Tongue (tissue), 2 donors: ENCODE measurements around the gene ARNT2. TPM values are rescaled to one million over a fixed set of nuclear protein-coding genes. Genes with fewer than 3 reads are reported as not detected.
"Not testable (repeated sequence)": the region's sequence is repeated elsewhere in the genome, so short reads cannot be mapped to it uniquely, and the experiment has no call there.

ENCODE experiments used
- DNase-seq: peaks from one replicate; pipeline ENCODE4 v3.0.0-alpha.2; 2015
- total RNA-seq: library from RNA; depleted of rRNA; stranded (reverse); fragments of >200 nt; gene quantifications from one replicate; pipeline ENCODE4 v1.2.3, GENCODE V29; 2014

ARNT2 gene
- total RNA-seq, 1 donor from 2014 or later: 6.9 TPM

DNA sequence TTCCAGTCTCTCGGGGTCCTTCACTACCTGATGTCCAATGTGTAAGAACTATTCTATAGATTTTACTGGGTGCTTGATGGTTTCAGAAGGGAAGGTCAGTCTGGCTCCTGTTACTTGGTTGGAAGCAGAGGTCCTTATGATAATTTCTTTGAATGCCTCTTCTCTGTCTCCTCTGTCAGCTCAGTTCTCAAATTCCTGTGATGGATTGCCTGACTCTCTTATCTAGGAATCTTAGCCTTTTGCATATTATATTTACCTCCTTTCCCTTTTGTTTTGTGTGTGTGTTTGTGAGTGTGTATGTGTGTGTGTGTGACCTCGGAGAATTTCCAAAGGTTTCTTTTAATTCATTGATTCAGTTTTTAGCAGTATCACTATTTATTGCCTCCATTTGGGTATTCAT is 88.2 kb downstream of the ARNT2 start:
- no peak for DNase-seq

DNA sequence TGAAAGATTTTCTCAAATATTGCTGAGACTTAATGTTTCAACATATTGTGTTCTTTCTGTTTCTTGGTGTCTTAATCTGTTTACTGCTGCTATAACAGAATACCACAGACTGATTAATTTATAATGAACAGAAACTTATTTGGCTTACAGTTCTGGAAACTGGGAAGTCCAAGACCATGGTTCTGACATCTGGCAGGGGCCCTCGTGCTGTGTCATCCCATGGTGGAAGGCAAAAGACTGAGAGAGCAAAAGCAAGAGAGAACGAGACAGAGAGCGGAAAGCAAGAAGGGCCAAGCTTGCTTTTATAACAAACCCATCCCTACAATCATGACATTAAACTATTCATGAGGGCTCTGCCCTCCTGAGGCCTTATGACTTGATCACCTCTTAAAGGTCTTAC is 88.7 kb downstream of the ARNT2 start:
- DNase-seq: no peak

- no peak for DNase-seq
Observed at GRCh38 chr15:80494351-80494751, 90.2 kb downstream of the ARNT2 start.

GRCh38 chr15:80494756-80495155 is 90.6 kb downstream of the ARNT2 start:
- DNase-seq: no peak

DNA sequence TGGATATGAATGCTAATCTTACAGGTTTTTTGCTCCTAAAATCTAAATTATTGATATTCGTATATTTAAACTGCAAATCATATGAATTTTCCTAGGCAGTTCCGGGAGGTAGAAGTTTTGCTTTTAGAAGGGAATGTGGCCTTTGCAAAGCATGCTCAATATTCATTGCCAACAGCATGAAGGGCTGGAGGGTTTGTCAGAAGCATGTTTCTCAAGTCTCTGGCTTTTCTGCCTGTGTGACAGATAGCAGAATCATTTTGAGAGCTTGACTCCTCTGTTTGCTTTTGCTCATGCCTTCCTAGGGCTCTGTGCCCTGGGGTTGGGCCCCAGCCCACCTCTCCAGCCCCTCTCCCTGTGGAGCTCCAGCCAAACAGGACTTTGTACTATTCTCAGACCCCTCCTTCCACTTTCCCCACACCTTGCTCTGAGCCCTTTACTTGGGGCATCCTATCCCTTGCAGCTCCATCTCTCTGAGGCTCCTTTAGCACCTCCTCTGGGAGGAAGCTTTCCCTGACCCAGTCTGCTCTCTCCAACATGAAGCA is 91.3 kb downstream of the ARNT2 start:
- DNase-seq: no peak

DNA sequence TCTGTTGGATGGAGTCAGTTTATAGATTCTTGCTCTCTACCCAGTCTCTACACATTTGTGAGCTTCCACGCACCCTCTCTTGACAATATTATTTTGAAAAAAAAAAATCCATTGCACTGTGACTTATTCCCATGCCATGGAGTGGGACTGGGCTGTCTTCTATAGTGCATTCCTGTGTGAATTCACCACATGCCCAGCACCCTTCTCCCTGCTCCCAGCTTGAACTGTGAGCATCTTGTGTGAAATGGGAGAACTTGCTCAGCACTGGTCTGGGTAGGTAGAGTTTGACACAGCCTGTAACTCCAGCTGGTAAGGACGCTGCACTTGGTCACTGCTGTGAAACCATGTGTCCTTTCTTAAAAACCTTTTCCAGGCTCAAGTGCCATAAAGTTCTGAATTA is 91.9 kb downstream of the ARNT2 start:
- no peak for DNase-seq

- DNase-seq: no peak
Observed at GRCh38 chr15:80497221-80497620, 93.0 kb downstream of the ARNT2 start.

DNA sequence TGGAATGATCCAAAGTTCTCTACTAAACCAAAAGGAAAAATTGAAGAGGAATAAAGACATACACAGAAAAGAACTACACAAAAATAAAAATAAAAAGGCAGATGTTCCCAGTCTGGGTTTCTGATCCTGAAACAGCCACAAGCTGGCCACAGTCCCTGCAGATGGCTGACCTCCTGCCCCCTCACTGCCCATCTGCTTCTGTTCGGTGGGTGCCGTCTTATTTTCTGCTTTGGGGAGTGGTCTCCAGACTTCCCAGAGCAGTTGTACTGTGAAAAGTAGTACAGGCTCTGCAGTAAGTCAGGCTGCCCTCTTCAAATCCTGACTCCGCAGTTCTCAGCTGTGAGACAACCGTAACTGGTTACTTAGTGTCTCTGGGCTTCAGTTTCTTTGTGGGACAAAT is 94.5 kb downstream of the ARNT2 start:
- no peak for DNase-seq

- DNase-seq: no peak
Observed at GRCh38 chr15:80500021-80500420, 95.8 kb downstream of the ARNT2 start.

GRCh38 chr15:80501476-80501875 is 97.3 kb downstream of the ARNT2 start:
- no peak for DNase-seq

DNA sequence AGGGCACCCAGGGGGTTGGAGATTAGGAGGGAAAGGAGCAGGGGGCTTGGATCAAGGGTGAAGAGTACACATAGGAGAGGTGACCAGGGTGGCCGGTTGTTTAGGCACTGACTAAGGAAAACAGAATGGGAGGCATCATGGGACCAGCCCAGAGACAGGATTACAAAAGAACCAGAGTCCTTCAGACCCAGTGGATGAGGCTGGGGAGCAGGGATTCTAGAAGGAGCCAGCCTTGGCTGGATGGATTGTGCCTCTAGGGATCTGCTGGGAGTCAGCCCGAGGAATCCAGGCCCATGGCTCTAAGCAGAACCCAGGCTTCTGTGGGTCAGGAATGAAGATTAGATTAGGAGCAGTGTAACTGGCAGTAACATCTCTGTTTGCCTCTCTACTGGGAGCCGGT is 98.6 kb downstream of the ARNT2 start:
- DNase-seq: no peak

- DNase-seq: peak; percentile 88
Observed at GRCh38 chr15:80503319-80503952, 99.3 kb downstream of the ARNT2 start.

GRCh38 chr15:80504931-80505330 is 100.7 kb downstream of the ARNT2 start:
- DNase-seq: no peak

DNA sequence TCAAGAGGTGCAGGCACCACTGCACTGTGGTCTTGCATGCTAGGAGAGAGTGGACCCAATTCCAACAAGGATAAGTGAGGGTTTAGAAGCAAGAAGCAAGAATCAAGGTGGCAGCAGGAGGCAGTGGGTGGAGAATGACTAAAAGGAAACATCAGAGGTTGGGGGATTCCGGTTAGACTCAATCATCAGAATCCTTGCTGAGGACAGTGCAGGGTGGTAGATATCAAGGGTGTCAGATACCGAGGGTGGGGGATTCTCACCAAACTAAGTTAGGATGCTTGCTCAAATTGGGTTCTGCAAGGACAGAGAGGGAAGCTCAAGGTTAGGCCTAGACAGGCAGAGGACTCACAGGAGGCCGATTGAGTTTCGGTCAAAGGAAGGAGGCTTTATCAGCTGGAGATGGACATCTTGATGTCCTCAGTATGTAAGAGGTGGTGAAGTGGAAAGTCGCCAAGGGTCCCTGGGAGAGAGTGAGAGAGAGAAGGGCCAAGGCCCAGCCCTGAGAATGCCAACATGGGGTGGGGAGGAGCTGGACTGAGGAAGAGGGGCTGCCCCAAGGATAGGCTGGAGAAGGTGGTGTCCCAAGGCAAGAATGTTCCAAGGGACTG is 102.2 kb downstream of the ARNT2 start:
- no peak for DNase-seq

GRCh38 chr15:80507131-80507530 is 102.9 kb downstream of the ARNT2 start:
- DNase-seq: no peak

DNA sequence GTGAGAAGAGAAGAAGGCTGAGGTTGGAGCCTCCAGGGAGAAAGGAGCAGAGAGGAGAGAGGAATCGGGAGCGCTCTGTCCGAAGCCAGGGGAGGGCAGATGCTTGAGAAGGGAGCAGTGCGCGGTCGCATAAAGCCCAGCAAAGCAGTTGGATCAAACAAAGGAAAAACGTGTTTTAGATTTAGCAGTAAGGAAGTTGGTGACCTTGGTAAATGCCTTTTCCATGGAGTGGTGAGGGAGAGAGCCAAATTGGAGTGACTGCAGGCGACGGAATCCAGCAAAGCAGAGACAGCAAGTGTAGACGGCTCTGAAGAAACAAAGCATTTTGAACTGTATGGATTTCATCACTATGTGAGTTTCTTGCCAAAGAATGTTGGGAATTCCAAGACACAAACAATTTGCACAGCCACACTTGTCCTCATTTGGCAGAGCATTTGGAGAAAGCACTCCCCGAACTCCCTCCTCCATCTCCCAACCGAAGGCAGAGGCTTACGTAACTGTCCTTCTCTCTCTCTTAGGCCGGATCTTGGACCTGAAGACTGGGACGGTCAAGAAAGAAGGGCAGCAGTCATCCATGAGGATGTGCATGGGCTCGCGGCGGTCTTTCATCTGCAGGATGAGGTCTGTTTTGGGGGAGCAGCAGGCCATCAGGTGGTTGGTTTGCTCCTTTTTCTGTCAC is 103.6 kb downstream of the ARNT2 start:
- peak; percentile 80 for DNase-seq

DNA sequence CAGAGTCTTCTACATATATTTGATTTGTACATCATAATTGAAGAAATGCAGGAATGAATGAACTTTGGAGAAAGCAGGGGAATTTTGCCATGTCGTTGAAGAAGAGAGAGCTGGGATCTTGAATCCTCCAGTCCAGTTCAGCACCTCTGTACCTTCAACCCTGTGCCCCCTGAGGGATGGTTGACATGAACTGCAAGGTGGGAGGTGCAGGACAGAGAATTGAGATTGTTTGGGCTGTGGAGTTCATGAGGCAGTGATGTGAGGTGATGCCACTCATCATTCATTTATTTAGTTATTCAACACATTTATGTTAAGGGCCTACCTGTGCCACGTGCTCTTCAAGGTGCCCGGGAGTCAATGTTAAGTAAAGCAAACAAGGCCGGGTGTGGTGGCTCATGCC is 104.6 kb downstream of the ARNT2 start:
- DNase-seq: no peak

DNA sequence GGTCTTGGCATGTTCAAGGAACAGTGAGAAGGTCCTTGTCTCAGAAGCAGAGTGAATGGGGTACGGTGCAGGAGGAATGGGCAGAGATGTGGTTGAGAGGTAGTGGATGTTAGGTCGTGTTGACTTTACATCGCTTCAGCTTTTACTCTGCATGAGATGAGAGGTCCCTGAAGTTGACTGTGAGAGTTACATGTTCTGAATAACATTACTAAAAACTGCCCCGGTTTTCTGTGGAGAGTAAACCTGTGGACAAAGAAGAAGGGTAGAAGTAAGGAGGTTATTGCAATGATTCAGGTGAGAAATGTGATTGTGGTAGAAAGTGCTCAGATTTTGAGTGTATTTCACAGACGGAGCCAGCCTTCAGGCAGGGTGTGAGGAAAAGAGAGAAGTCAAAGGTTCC is 105.6 kb downstream of the ARNT2 start:
- DNase-seq: no peak

DNA sequence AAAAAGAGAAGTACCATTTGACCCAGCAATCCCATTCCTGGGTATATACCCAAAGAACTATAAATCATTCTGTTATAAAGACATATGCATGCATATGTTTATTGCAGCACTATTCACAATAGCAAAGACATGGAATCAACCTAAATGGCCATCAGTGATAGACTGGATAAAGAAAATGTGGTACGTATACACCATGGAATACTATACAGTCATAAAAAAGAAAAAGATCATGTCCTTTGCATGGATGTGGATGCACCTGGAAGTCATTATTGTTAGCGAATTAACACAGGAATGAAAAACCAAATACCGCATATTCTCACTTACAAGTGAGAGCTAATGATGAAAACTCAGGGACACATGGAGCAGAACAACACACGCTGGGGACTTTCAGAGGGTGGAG is 106.8 kb downstream of the ARNT2 start:
- not testable (repeated sequence) for DNase-seq

DNA sequence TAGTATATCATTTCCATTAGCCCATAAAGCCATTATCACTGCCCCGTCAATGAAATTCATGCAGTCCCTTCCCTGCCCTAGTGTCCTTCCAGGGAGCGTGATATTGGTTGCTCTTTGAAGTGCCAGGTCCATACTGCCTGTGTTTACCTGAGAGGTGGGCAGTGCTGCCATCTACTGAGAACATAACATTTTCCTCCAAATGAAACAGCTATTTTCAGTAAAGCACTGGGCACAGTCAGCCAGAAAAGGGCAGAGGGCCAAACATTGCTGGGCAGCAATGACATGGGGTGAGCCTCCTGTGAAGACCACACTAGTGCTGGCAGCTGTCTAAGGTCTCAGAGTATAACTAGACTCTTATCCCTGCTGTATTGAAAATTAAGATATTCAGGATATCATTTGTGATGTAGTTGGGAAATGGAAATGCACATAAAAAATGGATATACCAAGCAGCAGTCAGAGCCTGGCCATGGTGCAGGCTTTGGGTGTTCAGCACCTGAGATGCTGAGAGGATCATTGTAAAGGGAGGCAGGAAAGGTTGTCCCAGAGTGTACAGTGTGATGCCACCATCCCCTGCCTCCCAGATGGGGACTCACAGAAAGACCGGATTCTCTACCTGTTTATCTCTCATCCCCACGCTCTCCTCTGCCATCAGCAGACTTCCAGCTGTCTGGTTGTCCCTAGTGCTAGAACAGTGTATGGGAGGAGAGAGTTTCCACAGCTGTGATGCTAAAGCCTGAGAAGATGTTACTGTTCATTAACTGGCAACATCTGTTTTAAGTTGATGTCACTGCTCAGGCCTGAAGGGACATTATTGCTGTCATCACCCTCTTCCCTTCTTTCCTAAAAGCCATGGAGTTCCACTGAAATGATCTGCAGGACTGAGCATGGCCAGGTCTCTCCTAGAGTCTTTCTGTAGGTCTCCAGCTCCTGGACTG is 108.8 kb downstream of the ARNT2 start:
- DNase-seq: peak; percentile 64

DNA sequence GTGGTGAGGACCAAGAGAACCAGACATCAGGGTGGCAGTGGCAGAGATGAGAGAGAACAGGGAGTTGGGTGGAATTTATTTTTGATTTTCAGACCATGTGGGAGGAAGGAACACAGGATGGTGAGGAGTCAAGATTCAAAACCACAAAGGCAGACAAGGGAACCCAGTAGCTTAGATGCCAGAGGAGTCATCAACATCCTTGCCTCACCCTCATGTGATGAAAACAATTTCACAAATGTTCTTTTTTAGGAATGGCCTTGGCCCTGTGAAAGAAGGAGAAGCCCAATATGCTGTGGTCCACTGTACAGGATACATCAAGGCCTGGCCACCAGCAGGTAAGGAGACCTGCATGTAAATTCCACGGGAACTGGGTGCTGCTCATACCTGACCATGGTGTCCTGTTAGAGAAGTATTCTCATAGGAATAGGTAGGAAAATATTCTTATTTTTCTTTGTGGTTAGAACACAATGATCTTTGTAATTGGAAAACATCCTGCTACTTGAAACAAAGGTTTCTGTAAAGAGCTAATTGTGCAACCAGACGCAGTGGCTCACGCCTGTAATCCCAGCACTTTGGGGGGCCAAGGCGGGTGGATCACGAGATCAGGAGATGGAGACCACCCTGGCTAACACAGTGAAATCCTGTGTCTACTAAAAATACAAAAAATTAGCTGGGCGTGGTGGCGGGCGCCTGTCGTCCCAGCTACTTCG is 110.0 kb downstream of the ARNT2 start:
- no peak for DNase-seq

DNA sequence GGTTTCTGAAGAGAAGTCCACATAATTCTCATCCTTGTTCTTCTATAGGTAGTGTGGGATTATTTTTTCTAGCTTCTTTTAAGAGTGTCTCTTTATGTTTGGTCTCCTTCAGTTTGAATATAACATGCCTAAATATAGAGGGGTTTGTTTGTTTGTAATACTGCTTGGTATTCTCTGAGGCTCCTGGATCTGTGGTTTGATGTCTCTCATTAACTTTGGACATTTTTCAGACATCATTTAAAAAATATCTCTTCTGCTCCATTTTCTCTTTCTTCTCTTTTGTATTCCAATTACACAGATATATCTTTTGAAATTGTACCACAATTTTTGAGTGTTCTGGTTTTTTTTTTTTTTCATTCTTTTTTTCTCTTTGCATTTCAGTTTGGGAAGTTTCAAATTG is 113.1 kb downstream of the ARNT2 start:
- DNase-seq: no peak
